Renal pelvis (tissue), 12 donors: ENCODE measurements around the gene KIF4B. TPM values are rescaled to one million over a fixed set of nuclear protein-coding genes. Genes with fewer than 3 reads are reported as not detected.
"Not testable (repeated sequence)": the region's sequence is repeated elsewhere in the genome, so short reads cannot be mapped to it uniquely, and the experiment has no call there.

ENCODE experiments used
- DNase-seq: peaks from one replicate; pipeline ENCODE4 v3.0.0-alpha.2; 2013
- long read RNA-seq, 16 experiments: transcript quantifications; one replicate each; lab custom pipeline, GENCODE V29; 2026
- polyA plus RNA-seq, 3 donors: library from polyadenylated mRNA; unstranded; fragments of 120-200 nt; gene quantifications; one replicate each; pipeline ENCODE4 v1.2.1, GENCODE V29; 2013; ENCODE audit not compliant: insufficient read length in 3 of 3

KIF4B gene, protein sequence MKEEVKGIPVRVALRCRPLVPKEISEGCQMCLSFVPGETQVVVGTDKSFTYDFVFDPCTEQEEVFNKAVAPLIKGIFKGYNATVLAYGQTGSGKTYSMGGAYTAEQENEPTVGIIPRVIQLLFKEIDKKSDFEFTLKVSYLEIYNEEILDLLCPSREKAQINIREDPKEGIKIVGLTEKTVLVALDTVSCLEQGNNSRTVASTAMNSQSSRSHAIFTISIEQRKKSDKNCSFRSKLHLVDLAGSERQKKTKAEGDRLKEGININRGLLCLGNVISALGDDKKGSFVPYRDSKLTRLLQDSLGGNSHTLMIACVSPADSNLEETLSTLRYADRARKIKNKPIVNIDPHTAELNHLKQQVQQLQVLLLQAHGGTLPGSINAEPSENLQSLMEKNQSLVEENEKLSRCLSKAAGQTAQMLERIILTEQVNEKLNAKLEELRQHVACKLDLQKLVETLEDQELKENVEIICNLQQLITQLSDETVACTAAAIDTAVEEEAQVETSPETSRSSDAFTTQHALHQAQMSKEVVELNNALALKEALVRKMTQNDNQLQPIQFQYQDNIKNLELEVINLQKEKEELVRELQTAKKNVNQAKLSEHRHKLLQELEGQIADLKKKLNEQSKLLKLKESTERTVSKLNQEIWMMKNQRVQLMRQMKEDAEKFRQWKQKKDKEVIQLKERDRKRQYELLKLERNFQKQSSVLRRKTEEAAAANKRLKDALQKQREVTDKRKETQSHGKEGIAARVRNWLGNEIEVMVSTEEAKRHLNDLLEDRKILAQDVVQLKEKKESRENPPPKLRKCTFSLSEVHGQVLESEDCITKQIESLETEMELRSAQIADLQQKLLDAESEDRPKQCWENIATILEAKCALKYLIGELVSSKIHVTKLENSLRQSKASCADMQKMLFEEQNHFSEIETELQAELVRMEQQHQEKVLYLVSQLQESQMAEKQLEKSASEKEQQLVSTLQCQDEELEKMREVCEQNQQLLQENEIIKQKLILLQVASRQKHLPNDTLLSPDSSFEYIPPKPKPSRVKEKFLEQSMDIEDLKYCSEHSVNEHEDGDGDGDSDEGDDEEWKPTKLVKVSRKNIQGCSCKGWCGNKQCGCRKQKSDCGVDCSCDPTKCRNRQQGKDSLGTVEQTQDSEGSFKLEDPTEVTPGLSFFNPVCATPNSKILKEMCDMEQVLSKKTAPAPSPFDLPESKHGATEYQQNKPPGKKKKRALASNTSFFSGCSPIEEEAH
- under 1 TPM; 0.24 to 0.29 (median 0.27) TPM for polyA plus RNA-seq
- long read RNA-seq, donor 1: 0 reads
- long read RNA-seq, donor 2: 0 reads
- long read RNA-seq, donor 3: 0 reads
- long read RNA-seq, donor 4: 0 reads
- long read RNA-seq, donor 5: 0 reads
- long read RNA-seq, donor 6: 0 reads
- long read RNA-seq, donor 7: 0 reads
- long read RNA-seq, donor 8, full-length matches to known transcripts: 1 of 1 reads
- long read RNA-seq, donor 8, partial matches to known transcripts: 0 of 1 reads
- long read RNA-seq, donor 8, other reads (novel, unspliced or antisense): 0 of 1 reads
- long read RNA-seq, donor 9: 0 reads
- long read RNA-seq, donor 10: 0 reads
- long read RNA-seq, donor 11: 0 reads
- long read RNA-seq, donor 12: 0 reads
- long read RNA-seq, donor 13: 0 reads
- long read RNA-seq, donor 14, full-length matches to known transcripts: 1 of 1 reads
- long read RNA-seq, donor 14, partial matches to known transcripts: 0 of 1 reads
- long read RNA-seq, donor 14, other reads (novel, unspliced or antisense): 0 of 1 reads
- long read RNA-seq, donor 15: 0 reads
- long read RNA-seq, donor 16: 0 reads

DNA sequence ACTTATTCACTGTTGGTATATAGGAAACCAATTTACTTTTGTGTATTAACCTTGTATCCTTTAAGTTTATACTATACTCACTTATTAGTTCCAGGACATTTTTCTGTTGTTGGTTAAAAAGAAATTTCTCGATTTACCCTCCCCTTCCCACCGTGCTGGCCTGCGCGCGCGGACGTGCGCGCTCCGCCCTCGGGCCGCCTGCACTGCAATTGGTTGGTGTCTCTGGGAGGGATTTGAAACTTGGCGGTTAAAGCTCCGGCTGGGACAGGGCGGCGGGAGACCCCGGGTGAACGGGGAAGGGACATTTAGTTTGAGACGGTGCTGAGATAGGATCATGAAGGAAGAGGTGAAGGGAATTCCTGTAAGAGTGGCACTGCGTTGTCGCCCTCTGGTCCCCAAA, at the start of gene KIF4B:
Gene KIF4B, plus strand, starts transcription at position 230 of the 400 bp plus-strand sequence. Its CDS starts 105 bp downstream, at position 335.
- DNase-seq: no peak

DNA sequence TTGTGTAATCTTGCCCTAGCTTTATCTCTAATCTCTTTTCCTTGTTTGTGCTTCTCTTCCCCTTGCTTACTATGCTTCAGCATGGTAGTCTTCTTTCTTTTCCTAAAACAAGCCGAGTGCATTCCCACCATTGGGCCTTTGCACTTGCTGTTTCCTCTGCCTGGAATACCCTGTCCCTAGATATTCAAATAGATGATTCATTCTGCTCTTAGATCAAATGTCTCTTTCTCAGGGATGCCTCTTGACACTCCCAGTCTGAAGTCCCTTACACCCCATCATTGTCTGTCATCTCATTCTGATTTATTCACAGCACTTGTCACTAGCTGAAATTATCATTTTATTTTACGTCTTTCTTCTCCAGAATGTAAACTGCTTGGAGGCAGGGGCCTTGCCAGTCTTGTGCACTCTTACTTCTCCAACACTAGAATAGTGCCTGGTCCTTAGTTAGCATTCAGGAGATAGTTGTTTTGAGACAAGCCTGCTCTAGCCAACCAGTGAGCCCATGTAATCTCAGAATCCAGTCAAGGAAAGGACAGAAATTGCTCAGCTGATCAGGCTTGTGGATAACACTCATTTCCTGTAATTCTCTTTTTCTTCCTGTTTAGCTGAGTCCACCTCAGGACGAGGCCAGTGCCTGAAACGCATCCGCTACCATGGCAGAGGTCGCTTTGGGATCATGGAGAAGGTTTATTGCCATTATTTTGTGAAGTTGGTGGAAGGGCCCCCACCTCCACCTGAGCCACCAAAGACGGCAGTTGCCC, 47.3 kb upstream of the KIF4B start:
- no peak for DNase-seq

DNA sequence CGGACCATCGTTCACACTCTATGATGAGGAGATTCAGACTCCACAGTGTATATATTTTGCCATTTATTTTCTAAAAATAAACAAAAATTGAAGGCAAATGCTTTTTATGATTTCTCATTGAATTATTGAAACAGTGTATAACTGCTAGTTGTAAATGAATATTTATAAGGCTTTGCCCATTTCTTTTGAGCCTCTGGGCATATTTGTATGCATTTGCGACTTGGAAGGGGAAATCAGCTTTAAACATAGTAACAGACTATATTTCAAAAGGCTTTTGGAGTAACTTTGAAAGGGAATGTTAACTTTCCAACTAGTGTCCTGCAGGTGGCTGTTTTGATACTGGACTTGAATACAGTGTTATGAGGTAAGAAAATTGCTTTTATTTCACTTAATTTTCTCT, 46.7 kb upstream of the KIF4B start:
- DNase-seq: no peak

DNA sequence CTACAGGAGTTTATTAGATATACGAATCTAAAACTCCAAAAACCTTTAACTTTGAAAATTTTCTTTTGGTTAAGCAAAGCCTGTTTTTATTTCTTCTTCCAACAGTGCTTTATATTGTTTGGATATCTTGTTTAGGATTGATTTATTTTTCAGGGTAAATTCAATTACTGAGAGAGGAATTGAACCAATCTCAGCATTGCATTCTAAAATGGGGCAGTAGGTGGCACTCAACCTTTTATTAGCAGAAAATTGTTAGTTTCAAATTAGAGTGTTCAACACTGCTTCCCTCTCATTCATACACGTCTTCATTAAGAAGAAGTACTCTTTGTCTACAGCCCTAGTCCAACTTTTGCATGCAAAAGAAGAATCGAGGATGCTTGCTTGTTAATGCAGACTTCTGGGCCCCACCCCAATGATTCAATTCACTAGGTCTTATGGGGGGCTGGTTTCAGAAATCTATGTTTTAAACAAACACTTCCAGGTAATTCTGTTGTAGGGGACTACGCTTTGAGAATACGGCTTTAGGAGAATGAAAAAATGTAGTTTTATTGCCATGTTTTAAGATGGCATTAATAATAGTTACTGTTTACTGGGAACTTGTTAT, 46.0 kb upstream of the KIF4B start:
- no peak for DNase-seq

DNA sequence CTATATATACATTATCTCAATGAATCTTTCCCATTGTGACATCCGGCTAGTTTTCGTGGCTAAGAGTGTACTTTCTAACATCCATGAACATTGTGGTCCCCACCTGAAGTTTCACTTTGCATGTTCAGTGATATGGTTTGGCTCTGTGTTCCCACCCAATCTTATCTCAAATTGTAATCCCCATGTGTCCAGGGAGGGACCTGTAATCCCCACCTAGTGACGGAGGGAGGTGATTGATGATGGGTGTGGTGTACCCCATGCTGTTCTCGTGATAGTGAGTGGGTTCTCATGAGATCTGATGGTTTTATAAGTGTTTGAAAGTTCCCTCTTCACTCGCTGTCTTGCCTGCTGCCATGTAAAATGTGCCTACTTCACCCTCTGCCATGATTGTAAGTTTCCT, 44.6 kb upstream of the KIF4B start:
- DNase-seq: no peak

DNA sequence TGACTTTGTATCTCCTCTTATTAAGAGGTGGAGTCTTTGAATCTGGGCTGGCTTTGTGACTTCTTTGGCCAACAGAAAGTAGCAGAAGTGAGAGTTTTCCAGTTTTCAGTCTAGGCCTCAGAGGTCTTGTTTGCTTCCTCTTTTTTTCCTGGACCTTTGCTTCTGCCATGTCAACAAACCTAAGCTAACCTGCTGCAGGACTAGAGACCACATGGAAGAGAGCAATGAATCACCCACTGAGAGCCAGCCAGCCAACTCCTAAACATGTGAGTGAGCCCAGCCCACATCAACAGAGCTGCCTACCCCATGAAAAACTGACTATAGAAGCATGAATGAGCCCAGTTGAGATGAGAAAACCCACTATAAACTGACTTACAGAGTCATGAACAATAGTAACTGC, 42.8 kb upstream of the KIF4B start:
- DNase-seq: no peak

DNA sequence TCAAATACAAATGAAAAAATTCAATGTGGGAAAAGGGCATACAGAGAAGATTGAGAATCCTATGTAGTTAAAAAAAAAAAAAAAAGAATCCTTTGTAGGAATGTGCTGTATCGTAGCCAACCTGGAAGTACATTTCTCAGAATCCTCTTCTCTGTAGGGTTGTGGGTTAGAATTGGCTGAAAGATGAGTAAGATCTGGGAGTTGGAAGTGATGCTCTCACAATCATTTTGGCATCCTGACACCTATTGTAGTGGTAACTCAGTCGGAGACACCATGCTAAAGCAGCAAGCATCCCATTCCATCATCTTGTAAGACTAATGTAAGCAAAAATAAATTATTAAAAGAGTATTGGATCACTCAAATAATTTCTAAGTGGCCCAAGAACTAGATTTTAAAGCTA, 42.1 kb upstream of the KIF4B start:
- DNase-seq: no peak

DNA sequence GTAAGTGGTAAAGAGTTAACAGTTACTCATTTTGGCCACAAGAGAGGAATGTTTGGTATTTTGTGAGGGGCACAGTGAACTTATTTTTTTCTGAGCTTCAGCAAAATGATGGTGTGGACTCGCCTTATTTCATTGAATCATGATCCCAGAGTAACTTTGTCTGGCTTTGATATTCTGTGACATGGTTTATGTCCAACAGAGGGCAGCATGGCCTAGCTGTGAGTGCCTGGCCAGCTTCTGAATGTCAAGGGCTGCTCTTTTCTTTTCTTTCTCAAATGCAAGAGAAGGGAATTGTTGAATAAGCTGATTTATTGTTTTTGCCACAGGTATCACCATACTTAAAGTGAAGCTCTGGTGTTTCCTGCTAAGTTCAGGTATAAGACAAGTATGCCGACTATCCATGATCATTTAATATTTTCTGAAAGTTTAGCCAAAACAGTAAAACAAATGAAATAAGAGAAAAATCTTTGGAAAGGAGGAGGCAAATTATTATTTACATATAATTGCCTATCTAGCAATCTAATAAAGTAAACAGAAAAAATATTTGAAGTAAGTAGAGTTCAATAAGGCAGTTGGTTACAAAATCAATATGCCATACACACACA, 41.0 kb upstream of the KIF4B start:
- no peak for DNase-seq

DNA sequence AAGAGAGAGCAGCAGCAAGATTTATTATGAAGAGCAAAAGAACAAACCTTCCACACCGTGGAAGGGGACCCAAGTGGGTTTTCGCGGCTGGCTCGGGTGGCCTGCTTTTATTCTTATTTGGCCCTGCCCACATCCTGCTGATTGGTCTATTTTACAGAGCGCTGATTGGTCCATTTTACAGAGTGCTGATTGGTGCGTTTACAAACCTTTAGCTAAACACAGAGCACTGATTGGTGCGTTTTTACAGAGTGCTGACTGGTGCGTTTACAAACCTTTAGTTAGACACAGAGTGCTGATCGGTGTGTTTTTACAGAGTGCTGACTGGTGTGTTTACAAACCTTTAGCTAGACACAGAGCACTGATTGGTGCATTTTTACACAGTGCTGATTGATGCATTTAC, 37.5 kb upstream of the KIF4B start:
- not testable (repeated sequence) for DNase-seq

DNA sequence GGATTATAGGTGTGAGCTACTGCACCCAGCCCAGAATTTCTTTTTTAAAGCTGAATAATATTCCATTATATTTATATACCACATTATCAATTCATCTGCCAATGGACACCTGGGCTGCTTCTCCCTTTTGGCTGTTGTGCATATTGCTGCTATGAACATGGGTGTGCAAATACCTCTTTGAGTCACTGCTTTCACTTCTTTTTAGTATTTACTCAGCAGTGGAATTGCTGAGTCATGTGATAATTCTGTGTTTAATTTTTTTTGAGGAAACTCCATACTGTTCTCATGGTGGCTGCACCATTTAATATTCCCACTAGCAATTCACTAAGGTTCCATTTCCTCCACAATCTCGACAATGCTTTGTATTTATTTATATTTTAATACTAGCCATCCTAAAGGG, 36.1 kb upstream of the KIF4B start:
- DNase-seq: no peak

DNA sequence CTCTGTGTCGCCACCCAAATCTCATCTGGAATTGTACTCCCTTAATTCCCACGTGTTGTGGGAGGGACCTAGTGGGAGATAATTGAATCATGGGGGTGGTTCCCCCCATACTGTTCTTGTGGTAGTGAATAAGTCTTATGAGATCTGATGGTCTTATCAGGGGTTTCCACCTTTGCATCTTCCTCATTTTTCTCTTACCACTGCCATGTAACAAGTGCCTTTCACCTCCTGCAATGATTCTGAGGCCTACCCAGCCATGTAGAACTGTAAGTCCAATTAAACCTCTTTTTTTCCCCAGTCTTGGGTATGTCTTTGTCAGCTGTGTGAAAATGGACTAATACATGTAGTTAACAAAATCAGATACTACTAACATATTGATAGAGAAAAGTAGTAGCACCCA, 35.3 kb upstream of the KIF4B start:
- not testable (repeated sequence) for DNase-seq

DNA sequence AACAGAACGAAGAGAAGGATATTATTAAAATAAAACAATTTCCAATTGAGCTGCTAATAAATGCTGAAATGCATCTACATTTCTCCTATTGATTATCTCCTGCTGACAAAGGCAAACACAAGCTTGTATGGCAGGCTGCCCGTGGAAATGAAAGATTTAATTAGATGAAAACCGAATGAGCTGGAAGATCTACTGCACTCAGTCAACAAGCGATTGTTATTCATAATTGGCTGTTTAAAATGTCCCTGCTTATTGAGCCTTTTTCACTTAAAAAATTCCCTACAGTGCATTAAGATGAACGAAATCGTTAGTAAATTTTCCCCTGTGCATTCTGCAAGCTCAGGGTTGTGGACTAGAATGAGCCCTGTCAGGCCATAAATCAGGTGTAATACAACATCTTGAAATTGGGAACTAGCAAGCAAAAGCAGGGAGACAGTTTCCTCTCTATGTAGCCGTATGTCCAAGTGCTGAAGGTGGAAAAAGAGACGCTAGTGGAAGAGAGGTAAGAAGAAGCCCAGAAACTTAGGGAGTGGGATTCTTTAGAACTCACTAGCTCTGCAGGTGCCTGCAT, 28.5 kb upstream of the KIF4B start:
- no peak for DNase-seq

DNA sequence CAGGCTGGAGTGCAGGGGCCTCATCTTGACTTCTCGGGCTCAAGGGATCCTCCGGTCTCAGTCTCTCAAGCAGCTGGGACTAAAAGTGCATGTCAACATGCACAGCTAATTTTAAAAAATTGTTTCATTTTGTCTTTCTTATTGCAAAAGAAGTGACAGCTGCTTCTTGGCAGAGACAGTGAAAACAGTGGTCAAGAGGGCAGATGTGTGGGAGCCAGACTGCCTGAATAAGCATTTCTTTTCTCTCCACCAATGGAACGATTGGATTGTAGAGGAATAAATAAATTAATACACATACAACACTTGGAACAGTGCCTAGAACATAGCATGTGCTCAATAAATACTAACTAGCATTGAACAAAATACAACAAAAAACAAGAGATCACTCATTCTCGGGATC, 27.4 kb upstream of the KIF4B start:
- DNase-seq: no peak

DNA sequence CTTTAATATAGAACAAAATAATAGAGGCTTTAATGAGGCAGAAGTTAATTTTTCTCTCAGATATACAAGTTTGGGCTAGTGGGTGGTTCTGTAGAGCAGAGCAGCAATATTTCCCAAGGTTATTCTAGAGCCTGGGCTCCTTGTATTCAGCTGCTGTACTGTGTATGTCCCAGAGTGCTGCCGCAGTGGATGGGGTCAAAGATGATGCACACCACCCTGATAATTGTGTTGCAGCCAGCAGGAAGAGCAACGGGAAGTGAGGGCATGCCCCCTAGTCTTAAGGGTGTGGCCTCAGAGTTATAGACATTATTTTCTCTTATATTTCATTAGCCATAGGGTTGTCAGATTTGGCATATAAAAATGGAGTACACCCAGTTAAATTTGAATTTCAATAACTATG, 23.9 kb upstream of the KIF4B start:
- DNase-seq: no peak

DNA sequence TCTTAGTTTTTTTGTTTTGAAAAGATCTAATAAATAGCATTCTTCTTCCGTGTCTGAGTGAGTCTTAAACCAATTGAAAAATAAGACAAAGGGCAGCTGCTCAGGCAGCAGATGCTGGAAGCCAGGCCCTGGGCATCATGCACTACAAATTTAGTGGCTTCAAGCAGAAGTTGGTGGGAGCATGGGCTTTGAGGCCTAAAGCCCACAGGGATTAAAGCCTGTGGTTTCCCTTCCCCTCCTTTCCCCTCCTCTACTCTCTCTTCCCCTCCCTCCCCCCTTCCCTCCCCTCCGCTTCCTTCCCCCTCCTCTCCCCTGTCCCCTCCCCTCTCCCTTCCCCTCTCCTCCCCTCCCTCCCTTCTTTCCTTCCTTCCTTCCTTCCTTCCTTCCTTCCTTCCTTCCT, 20.1 kb upstream of the KIF4B start:
- DNase-seq: no peak

DNA sequence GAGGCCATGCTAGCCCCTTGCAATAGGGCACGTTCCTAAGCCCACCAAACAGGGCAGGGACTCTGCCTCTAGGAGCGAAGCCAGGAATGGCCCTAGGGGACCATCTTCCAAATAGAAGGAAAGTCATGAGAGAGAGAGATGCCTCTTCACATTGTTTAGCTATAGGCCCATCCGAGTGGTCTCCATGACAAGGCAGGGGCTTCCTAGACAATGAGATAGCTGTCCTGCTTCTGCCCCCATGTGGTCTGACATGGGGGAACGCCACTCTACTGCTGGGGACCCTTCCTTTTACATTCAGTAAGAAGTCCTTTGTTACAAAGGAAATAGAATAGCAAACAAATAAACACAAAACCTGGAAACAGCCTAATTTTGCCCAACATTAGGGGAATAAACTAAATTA, 17.9 kb upstream of the KIF4B start:
- DNase-seq: no peak

DNA sequence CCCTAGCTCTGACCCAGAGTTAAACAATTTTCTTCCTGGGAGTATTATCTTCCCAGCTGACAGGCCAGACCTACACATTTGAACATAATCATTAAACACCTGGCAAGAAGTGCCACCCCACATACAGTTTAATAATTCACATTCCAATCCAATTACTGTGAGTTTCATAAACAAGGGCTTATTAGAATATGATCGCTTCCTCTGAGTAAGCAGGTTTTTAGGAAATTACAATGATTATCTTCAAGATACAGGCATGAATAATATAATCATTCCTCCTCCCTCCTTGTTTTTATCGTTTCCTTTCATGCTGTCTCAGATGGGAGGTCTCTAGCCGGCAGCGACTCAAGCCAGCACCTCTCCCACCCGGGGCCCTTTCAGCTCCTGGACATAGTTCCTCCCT, 15.8 kb upstream of the KIF4B start:
- DNase-seq: no peak

DNA sequence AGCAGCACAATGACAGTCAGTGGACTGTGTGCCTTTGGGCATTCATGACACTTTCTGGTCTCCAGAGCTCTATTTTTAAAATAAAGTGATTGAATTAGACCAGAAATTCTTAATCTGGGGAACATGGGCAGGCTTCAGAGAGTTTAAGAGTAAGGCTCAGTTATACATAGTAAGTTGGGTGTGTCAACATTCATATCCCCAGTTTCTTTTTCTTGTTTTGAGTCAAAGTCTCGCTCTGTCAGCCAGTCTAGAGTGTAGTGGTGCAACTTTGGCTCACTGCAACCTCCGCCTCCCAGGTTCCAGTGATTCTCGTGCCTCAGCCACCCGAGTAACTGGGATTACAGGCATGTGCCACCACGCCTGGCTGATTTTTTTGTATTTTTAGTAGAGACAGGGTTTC, 13.7 kb upstream of the KIF4B start:
- DNase-seq: no peak

DNA sequence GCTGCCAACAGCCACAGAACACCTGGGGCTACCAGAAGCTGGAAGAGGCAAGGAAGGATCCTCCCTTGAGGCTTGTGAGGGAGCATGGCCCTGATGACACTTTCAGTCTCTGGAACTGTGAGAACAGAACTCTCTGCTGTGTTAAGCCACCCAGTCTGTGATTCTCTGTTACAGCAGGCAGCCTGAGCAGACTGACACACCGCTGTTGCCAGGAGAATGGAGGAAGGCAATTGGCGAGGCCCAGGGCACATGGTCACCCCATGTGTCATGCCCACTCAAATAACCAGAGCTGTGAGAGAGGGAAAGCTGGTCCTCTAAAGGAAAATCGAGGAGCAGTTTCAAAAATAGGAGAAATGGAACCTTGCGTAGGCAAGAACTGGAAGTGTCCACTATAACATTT, 12.0 kb upstream of the KIF4B start:
- DNase-seq: no peak
